ENCODE measurements around the gene RERE.

Gene RERE

DNA sequence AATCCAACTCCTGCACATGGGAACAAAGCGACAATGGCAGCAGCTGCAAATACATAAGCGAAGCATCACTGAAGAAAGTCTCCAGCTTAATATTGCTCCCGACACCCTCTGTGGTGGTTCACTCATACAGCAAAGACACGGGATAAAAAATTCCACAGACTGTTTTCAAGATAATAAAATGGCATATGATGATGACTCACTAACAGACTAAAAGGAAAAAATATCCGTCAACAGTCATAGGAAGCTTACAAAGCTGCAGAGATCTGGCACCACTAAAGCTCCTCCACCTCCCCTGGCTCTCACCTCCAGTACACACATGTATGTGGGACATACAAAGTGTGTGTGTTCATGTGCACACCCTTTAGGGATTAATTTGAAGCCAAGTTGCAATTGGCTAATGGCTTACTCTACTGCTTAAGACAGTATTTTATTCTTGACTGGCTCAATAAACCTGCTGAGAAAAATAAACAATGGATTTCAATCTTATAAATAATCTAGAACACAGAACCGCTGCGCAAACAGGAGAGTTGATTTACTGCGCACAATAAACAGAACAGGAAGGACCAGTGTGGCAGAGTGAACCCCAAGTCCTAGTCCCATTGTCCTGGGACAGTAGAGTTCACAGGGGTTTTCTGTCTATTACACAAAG, 405.1 kb downstream of the RERE start:
- peaks cover 65% of the 10 kb centered on the region for H3K4me1 Mint-ChIP-seq (ENCODE audit: low read depth)
- peak overlapping the region; percentile 50 for H3K27ac Mint-ChIP-seq
- H3K27me3 Mint-ChIP-seq = no peaks in the 10 kb centered on the region
- H3K9me3 Mint-ChIP-seq (ENCODE audit: low read depth) = no peaks in the 10 kb centered on the region
- H3K4me3 Mint-ChIP-seq = no peak overlapping the region
- peaks cover 14% of the 10 kb centered on the region for H3K36me3 Mint-ChIP-seq

DNA sequence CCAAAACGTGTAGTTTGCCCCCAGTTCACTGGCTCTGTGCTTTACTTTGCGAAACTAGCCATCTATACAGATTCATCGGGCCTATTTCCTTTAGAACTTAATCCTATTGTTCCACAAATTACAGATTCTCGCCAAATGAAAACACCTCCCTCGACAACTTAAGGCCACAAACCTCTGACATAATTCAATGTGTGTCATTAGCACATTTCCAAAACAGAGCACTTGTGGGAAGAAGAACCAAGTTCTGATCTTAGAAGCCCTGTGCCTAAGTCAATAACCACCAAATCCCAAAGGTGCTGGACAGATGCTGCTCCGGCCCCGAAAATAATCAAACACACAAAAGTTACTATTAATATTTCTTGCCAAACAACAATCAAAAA, 405.6 kb downstream of the RERE start:
- Mint-ChIP-seq H3K9me3 (ENCODE audit: low read depth) (no peaks in the 10 kb centered on the region), H3K36me3 (peaks cover 15% of the 10 kb centered on the region), H3K4me3 (no peak overlapping the region), H3K27me3 (no peaks in the 10 kb centered on the region), H3K4me1 (ENCODE audit: low read depth) (peaks cover 68% of the 10 kb centered on the region), H3K27ac (peak overlapping the region; percentile 50)

DNA sequence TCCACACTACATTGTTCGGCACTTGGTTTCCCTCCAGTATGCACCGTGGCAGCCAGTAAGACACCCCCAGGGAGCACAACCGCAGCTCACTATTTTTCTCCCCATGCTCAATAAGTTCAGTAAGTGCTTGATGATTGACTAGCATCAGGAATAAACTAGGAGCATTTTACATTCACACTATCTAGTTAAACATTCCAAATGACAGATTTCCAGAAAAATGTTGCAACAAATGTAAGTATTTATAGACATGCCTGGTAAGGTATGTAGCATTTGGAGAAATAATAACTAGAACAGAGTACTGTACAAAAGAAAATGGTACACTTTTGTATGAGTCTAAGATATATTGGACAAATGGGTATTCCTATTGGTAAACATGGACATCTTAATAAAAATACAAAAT, 406.6 kb downstream of the RERE start:
- peaks cover 13% of the 10 kb centered on the region for H3K36me3 Mint-ChIP-seq
- H3K27me3 Mint-ChIP-seq = no peaks in the 10 kb centered on the region
- H3K9me3 Mint-ChIP-seq (ENCODE audit: low read depth) = no peaks in the 10 kb centered on the region
- peaks cover 64% of the 10 kb centered on the region for H3K4me1 Mint-ChIP-seq (ENCODE audit: low read depth)
- H3K27ac Mint-ChIP-seq = peak overlapping the region; percentile 28
- H3K4me3 Mint-ChIP-seq = no peak overlapping the region

DNA sequence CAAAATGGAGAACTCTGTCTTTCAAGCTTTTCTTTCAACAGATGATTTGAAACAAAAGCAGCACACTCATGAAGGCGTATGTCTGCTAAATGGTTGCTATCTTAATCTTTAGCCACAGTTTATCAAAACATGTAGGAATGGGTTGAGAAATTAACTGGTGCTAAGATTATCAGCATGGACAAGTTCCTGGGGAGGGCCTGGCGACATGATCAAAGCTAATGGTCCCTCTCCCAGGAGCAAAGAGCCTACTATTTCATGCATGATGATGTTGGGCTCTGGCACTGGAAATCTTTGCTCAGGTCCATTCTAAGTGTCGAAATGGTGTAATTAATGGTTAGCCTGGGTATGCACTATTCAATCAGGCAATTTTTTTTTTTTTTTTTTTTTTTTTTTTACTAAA, 407.8 kb downstream of the RERE start:
- Mint-ChIP-seq H3K4me3 (peak overlapping the region; percentile 31), H3K36me3 (peaks cover 13% of the 10 kb centered on the region), H3K9me3 (ENCODE audit: low read depth) (no peaks in the 10 kb centered on the region), H3K27me3 (no peaks in the 10 kb centered on the region), H3K27ac (peak overlapping the region; percentile 47), H3K4me1 (ENCODE audit: low read depth) (peaks cover 63% of the 10 kb centered on the region)

DNA sequence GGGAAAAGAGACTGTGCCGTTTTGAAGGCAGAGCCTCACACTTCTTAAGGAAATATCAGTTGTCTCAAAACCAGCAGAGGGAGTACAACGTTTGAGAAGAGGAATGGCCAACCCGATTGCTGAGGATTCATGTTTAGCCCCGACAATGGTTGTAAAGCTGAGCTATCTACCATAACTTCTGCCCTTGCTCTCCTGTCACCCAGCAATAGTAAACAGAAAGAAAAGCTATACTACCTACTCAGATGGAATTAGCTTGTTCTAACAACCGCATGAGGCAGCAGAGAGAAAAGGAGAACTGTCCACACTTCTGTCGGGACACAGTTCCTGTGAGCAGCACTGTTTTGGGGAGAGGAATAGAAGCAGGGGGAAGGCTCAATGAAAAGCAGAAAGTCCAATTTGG, 408.3 kb downstream of the RERE start:
- H3K27me3 Mint-ChIP-seq = no peaks in the 10 kb centered on the region
- H3K9me3 Mint-ChIP-seq (ENCODE audit: low read depth) = no peaks in the 10 kb centered on the region
- peak overlapping the region; percentile 47 for H3K27ac Mint-ChIP-seq
- peak overlapping the region; percentile 31 for H3K4me3 Mint-ChIP-seq
- H3K4me1 Mint-ChIP-seq (ENCODE audit: low read depth) = peaks cover 65% of the 10 kb centered on the region
- H3K36me3 Mint-ChIP-seq = peaks cover 13% of the 10 kb centered on the region

DNA sequence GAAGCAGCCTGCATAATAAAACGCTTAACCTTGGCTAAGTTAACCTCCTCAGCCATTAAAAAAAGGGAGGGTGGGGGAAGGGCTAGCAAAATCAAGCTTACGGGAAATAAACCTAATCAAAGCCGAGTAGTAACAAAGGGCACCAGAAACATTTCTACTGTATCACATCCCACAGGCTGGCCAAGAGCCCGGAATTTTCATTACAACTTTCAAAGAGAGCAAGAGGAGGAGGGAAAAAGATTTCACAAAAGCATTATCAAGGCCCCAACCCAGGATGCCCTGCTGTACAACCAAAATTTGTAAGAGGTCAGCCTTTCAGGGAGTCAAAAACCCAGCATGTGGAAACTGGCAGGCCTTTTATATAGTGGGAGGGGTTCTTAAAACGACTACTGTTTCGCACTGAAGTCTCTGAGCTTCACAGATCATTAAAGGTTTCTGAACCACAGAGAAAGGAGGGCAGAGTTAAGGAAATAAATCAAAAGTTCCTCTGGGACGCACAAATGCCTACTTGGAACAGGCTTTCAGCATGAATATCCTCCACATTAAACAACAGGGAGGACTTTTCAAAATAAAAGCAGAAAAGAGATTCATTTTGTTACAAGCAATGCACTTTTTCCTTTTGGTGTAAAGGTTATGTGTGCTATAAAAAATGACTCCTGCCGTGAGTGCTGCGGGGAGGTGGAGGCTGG, 409.1 kb downstream of the RERE start:
- H3K36me3 Mint-ChIP-seq = peaks cover 13% of the 10 kb centered on the region
- H3K4me3 Mint-ChIP-seq = no peak overlapping the region
- H3K27ac Mint-ChIP-seq = peak overlapping the region; percentile 47
- no peaks in the 10 kb centered on the region for H3K9me3 Mint-ChIP-seq (ENCODE audit: low read depth)
- H3K4me1 Mint-ChIP-seq (ENCODE audit: low read depth) = peaks cover 65% of the 10 kb centered on the region
- no peaks in the 10 kb centered on the region for H3K27me3 Mint-ChIP-seq

DNA sequence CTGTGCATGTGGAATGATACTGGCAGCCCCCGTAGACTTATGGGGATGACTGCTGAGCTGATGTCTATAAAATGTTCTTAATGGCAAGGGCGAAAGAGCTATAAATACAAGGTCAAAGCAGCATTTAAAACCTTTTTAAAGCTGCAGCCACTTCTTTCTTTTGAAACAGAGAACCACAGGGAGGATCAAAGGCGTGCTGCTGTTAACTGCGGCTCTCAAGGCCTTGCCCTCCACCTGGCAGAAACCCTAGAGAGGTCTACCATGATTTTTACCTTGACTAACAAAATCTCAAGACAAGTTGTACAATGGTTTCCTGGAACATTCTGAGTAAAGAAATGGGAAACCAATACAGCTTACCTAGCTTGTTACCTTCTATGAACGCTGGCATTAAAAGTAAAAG, 409.8 kb downstream of the RERE start:
- H3K27ac Mint-ChIP-seq = peak overlapping the region; percentile 47
- no peaks in the 10 kb centered on the region for H3K9me3 Mint-ChIP-seq (ENCODE audit: low read depth)
- peaks cover 13% of the 10 kb centered on the region for H3K36me3 Mint-ChIP-seq
- peaks cover 63% of the 10 kb centered on the region for H3K4me1 Mint-ChIP-seq (ENCODE audit: low read depth)
- H3K4me3 Mint-ChIP-seq = peak overlapping the region; percentile 35
- no peaks in the 10 kb centered on the region for H3K27me3 Mint-ChIP-seq

DNA sequence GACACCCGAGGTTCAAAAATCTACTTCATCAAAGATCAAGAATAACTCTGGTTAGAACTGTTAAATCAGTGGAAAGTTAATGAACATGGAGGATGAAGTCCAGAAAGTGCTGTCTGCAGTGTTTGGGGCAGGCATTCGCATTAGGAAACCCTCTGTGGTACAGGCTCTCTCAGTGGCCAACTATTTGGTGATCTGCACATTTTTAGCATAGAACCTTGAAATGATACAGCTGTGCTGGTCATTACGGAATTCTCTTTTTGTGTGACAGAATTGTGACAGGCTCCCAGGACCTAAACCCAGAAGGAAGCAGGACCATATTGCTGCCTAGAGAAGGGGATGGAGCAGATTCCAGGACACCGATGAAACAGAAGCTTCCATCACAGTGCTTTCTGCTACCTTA, 410.5 kb downstream of the RERE start:
- Mint-ChIP-seq H3K4me1 (ENCODE audit: low read depth) (peaks cover 58% of the 10 kb centered on the region), H3K27ac (peak overlapping the region; percentile 41), H3K4me3 (no peak overlapping the region), H3K36me3 (peaks cover 13% of the 10 kb centered on the region), H3K9me3 (ENCODE audit: low read depth) (no peaks in the 10 kb centered on the region), H3K27me3 (no peaks in the 10 kb centered on the region)

DNA sequence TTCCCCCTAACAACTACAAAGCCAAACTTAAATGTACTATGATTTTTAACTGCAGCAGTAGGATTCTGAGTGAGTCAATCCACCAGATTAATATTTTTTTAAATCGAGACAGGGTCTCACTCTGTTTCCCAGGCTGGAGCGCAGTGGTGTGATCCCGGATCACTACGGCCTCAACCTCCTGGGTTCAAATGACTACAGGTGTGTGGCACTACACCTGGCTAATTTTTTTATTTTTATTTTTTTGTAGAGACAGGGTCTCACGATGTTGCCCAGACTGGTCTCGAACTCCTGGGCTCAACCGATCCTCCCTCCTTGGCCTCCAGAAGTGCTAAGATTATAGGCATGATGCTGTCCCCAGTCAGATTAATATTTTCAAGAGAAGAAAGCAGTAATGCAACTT, 411.4 kb downstream of the RERE start:
- Mint-ChIP-seq H3K9me3 (ENCODE audit: low read depth) (no peaks in the 10 kb centered on the region), H3K27me3 (no peaks in the 10 kb centered on the region), H3K27ac (no peak overlapping the region), H3K4me3 (no peak overlapping the region), H3K36me3 (peaks cover 13% of the 10 kb centered on the region), H3K4me1 (ENCODE audit: low read depth) (peaks cover 52% of the 10 kb centered on the region)

DNA sequence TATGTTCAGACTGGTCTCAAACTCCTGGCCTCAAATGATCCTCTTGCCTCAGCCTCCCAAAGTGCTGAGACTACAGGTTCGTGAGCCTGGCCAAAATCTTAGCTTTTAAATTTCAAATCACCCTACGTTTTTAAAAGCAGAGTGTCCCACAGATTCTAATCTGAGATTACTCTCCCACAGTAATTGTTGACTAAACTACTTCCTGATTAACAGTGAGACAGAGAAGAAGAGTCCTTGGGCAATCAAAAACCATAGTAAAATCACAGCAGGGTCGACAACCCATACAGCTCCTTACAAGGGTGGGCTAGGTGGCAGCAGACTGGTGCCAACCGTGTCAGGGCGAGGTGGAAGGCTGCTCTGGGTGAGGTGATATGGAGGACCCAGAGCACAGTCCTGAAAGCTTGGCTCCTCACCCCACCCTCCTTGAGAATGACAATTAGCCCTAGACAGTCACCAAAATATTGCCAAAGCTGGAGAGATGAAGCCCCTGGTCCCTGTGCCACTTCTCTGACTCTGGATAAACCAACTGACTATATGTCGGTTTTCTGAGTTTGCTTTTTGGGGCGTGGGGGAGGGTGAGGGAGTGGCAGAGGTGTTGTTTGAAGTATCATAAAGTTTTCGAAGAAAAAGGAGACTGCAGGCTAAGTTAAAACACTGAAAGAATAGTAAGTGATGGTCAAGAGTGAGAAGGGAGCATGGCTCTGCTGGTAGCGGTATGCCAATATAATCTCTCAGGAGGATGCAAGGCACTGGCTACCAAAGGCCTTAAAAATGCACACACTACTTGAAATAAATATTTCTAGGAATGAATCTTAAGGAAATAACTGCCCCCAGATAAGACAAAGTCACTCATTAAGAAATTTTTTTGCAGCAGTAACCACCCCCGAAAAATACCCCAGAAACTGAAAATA, 412.7 kb downstream of the RERE start:
- Mint-ChIP-seq H3K27me3 (no peaks in the 10 kb centered on the region), H3K9me3 (ENCODE audit: low read depth) (no peaks in the 10 kb centered on the region), H3K4me1 (ENCODE audit: low read depth) (peaks cover 40% of the 10 kb centered on the region), H3K36me3 (peaks cover 8% of the 10 kb centered on the region), H3K27ac (peak overlapping the region; percentile 61), H3K4me3 (no peak overlapping the region)

DNA sequence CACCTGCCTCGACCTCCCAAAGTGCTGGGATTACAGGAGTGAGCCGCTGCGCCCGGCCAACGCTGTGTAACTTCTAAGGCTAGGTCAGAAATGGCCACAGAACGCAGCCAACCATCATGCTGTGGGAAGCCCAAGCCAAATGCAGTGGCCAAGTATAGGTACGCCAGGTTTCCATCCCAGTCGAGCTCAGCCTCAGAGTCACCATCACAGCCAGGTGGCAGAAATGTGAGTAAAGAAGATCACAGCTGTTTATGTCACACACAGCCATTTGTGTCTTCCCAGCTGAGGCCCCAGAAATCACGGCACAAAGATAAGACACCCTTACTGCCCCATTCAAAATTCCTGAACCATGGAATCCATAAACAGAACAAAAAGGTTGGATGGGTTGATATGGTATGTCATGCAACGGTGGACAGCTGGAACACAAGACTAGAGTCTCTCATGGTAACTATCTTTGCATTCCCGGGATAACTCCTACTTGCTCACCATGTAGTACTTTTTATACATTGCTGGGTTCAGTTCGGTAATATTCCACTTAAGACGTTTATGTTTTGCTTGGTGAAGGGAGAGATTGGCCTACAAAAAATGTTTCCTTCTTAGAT, 415.2 kb downstream of the RERE start:
- Mint-ChIP-seq H3K27ac (no peak overlapping the region), H3K9me3 (ENCODE audit: low read depth) (no peaks in the 10 kb centered on the region), H3K36me3 (peaks cover 12% of the 10 kb centered on the region), H3K4me1 (ENCODE audit: low read depth) (peaks cover 36% of the 10 kb centered on the region), H3K27me3 (no peaks in the 10 kb centered on the region), H3K4me3 (no peak overlapping the region)

DNA sequence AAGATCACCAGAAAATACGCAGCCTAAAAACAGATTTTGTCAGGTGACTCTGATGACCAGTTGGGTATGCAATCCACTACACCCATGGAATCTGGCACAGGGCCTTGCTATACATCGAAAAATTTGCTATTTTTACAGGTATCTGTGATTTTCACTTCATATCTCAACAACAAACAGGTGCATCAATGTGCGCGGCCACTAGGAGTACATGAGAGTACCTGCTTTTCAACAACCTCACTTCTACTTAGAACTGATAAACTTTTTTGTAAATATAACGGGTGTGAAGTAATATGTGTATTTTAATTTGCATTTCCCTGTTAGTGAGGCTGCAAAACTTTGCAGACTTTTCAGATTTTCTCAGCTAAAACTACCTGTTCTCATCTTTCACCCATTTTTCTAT, 418.8 kb downstream of the RERE start:
- Mint-ChIP-seq H3K4me1 (ENCODE audit: low read depth) (peaks cover 55% of the 10 kb centered on the region), H3K4me3 (no peak overlapping the region), H3K36me3 (peaks cover 15% of the 10 kb centered on the region), H3K27ac (no peak overlapping the region), H3K27me3 (no peaks in the 10 kb centered on the region), H3K9me3 (ENCODE audit: low read depth) (no peaks in the 10 kb centered on the region)

DNA sequence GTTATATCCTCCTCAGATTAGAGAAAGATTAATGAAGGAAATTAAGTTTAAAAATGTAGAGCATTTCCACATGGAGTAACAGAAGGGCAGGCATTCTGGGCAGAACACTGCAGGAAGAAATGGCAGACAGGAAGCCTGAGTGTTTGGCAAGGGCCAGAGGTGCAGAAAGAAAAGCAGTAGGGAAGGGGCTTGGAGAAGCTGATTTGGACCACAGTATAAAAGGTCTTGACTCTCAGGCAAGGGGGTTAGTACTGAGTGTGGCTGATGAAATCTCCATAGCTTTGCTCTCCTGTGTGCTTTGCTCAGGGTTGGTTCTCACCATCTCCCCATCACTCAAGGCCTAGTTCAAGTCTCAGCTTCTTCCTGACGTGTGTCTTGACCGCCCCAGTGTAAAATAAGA, 419.4 kb downstream of the RERE start:
- Mint-ChIP-seq H3K36me3 (peaks cover 17% of the 10 kb centered on the region), H3K27ac (peak overlapping the region; percentile 84), H3K4me3 (peak overlapping the region; percentile 66), H3K27me3 (no peaks in the 10 kb centered on the region), H3K4me1 (ENCODE audit: low read depth) (peaks cover 57% of the 10 kb centered on the region), H3K9me3 (ENCODE audit: low read depth) (no peaks in the 10 kb centered on the region)

DNA sequence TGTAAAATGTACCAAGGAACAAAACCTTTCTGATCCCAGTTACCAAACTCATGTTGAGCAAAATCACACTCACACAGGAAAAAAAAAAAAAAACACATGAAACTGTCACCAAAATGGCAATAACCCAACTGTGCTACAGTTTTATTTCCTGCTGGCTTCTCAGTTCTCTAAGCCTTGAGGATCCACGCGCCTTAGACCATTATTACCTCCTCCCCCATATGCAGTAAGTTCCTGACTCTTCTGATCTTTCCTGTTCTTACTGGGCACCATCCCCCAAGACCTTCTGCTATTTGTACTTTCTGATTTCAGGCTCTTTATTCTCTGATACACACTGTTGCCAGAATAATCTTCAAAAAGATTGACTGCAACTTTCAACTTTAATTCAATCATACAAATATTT, 419.9 kb downstream of the RERE start:
- Mint-ChIP-seq H3K36me3 (peaks cover 19% of the 10 kb centered on the region), H3K4me3 (peak overlapping the region; percentile 66), H3K4me1 (ENCODE audit: low read depth) (peaks cover 63% of the 10 kb centered on the region)

More for the DNA sequence above, 419.9 kb downstream of the RERE start:
- Mint-ChIP-seq H3K27me3 (no peaks in the 10 kb centered on the region), H3K27ac (peak overlapping the region; percentile 84), H3K9me3 (ENCODE audit: low read depth) (no peaks in the 10 kb centered on the region)

Measured in activated naive CD8-positive, alpha-beta T cell (primary cell).